ENCODE results near the gene ZNF677. TPM values are rescaled to one million over a fixed set of nuclear protein-coding genes. Genes with fewer than 3 reads are reported as not detected.
"Not testable (repeated sequence)": the region's sequence is repeated elsewhere in the genome, so short reads cannot be mapped to it uniquely, and the experiment has no call there.

ZNF677 gene
- total RNA-seq, 4 donors from 2014 or later, result 3.1 to 62.7 (median 23.4) TPM

DNA sequence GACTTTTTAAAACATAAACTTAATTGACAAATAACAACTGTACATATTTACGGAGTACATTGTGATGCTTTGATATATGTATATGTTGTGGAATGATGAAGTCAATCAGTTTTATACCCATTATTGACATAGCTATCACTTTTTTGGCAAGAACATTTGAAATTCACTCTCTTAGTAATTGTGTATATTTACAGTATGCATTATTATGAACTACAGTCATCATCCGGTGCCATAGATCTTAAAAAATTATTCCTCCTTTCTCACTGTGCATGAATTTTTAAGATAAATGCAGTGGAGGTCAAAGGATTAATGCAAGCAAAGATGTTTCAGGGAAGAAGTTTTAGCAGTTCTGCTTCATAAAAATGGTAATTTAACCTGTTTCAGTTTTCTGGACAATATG lies 20.8 kb upstream of the ZNF677 start:
- H3K9me3 ChIP-seq, result no peaks in the 10 kb centered on the region
- no peaks in the 10 kb centered on the region for H3K4me1 ChIP-seq
- TF ChIP-seq POLR2A (IDR thresholded peaks at IDR 0.05), result no peak
- TF ChIP-seq, protein P1, sequence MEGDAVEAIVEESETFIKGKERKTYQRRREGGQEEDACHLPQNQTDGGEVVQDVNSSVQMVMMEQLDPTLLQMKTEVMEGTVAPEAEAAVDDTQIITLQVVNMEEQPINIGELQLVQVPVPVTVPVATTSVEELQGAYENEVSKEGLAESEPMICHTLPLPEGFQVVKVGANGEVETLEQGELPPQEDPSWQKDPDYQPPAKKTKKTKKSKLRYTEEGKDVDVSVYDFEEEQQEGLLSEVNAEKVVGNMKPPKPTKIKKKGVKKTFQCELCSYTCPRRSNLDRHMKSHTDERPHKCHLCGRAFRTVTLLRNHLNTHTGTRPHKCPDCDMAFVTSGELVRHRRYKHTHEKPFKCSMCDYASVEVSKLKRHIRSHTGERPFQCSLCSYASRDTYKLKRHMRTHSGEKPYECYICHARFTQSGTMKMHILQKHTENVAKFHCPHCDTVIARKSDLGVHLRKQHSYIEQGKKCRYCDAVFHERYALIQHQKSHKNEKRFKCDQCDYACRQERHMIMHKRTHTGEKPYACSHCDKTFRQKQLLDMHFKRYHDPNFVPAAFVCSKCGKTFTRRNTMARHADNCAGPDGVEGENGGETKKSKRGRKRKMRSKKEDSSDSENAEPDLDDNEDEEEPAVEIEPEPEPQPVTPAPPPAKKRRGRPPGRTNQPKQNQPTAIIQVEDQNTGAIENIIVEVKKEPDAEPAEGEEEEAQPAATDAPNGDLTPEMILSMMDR (IDR thresholded peaks at IDR 0.05), result no peak
- intact Hi-C loops (cut with DNase I; ENCODE audit: low total_unique reads), result no loop called here
- DNase-seq, result no peak
- H3K4me3 ChIP-seq, result no peak overlapping the region
- H3K27ac ChIP-seq, result no peak overlapping the region
- no peaks in the 10 kb centered on the region for H3K36me3 ChIP-seq
- H3K27me3 ChIP-seq, result no peaks in the 10 kb centered on the region

DNA sequence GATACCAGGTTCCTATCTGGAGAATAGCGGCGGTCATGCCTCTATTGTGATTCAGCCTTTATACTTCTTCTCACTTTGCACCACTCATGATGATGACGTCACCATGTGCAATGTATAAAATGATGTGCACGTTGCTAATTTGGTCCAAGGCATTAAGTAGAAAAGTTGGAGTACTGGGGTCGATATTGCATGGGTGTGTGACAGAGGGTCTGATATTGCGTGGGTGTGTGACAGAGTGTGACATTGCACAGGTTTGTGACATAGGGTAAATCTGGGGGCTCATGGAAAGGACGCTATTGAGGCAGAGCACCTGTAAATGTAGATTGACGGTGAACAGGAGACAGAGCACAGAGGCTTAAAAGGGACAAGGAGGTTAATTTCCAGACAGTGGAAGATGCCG lies 17.4 kb upstream of the ZNF677 start:
- intact Hi-C loops (cut with DNase I; ENCODE audit: low total_unique reads), result no loop called here
- no peak overlapping the region for H3K27ac ChIP-seq
- TF ChIP-seq, protein P1 (IDR thresholded peaks at IDR 0.05), result no peak
- TF ChIP-seq POLR2A (IDR thresholded peaks at IDR 0.05), result no peak
- no peaks in the 10 kb centered on the region for H3K27me3 ChIP-seq
- H3K36me3 ChIP-seq, result no peaks in the 10 kb centered on the region
- no peaks in the 10 kb centered on the region for H3K9me3 ChIP-seq
- H3K4me1 ChIP-seq, result no peaks in the 10 kb centered on the region
- DNase-seq, result no peak
- H3K4me3 ChIP-seq, result no peak overlapping the region

DNA sequence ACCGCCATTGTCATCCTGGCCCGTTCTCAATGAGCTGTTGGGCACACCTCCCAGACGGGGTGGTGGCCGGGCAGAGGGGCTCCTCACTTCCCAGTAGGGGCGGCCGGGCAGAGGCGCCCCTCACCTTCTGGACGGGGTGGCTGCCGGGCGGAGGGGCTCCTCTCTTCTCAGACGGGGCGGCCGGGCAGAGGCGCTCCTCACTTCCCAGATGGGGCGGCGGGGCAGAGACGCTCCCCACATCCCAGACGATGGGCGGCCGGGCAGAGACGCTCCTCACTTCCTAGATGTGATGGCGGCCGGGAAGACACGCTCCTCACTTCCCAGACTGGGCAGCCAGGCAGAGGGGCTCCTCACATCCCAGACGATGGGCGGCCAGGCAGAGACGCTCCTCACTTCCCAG lies 15.2 kb upstream of the ZNF677 start:
- H3K27me3 ChIP-seq; H3K36me3 ChIP-seq; H3K4me3 ChIP-seq; intact Hi-C loops (cut with DNase I; ENCODE audit: low total_unique reads); H3K9me3 ChIP-seq; H3K4me1 ChIP-seq; DNase-seq; H3K27ac ChIP-seq: not testable (repeated sequence)

GRCh38 chr19:53267623-53268022 lies 12.9 kb upstream of the ZNF677 start, which contains the start of gene VN1R4:
VN1R4 (minus strand) TSS chr19:53267723; CDS start chr19:53267665, 58 bp downstream.
- H3K4me1 ChIP-seq, H3K27me3 ChIP-seq, DNase-seq: not testable (repeated sequence)

DNA sequence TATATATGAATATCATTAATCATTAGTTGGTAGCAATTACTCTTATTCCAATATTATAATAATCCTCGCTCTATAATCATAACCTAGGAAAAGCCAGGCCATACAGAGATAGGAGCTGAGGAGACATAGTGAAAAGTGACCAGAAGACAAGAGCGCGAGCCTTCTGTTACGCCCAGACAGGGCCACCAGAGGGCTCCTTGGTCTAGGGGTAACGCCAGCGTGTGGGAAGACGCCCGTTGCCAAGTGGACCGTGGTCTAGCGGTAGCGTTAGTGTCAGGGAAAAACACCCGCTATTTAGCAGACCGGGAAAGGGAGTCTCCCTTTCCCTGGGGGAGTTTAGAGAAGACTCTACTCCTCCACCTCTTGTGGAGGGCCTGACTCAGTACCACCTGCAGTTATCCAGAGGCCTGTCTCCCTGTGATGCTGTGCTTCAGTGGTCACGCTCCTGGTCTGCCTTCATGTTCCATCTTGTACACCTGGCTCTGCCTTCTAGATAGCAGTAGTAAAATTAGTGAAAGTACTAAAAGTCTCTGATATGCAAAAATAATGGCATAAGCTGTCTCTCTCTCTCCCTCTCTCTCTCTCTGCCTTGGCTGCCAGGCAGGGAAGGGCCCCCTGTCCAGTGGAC lies 3.2 kb upstream of the ZNF677 start, which contains the start of gene VN1R2:
TSS of gene VN1R2 (plus strand) at position 578 of the 628 bp plus-strand sequence. CDS start 84 bp downstream, outside the sequence.
- intact Hi-C loops (cut with DNase I; ENCODE audit: low total_unique reads); H3K27me3 ChIP-seq; H3K27ac ChIP-seq; H3K4me1 ChIP-seq; H3K9me3 ChIP-seq; H3K36me3 ChIP-seq; DNase-seq; H3K4me3 ChIP-seq: not testable (repeated sequence)

More at GRCh38 chr19:53267623-53268022, 12.9 kb upstream of the ZNF677 start, which contains the start of gene VN1R4:
- H3K27ac ChIP-seq; H3K4me3 ChIP-seq; H3K36me3 ChIP-seq; H3K9me3 ChIP-seq; intact Hi-C loops (cut with DNase I; ENCODE audit: low total_unique reads): not testable (repeated sequence)

DNA sequence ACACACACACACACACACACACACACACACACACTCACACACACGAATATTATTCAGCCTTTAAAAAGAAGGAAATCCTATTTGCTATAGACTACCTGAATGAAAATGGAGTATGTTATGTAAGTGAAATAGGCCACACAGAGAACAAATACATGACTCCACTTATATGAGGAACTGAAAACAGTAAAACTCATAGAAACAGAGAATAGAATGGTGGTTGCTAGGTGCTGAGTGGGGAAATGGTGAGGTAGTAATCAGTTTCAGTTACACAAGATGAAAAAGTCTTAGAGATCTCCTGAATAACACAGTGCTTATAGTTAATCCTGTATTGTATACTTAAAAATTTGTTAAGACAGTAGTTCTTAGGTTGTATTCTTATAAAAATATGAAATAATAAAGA lies 8.2 kb downstream of the ZNF677 start:
- Histone ChIP-seq H3K36me3 (no peaks in the 10 kb centered on the region), H3K9me3 (peaks cover 0 to 46% of the 10 kb centered on the region in 2 donors), H3K4me3 (no peak overlapping the region), H3K27me3 (no peaks in the 10 kb centered on the region), H3K27ac (no peak overlapping the region), H3K4me1 (no peaks in the 10 kb centered on the region)
- TF ChIP-seq POLR2A (IDR thresholded peaks at IDR 0.05), result no peak
- TF ChIP-seq, protein P1 (IDR thresholded peaks at IDR 0.05), result no peak
- intact Hi-C loops (cut with DNase I; ENCODE audit: low total_unique reads), result no loop called here
- no peak for DNase-seq
